Amygdala (tissue), 56 donors: ENCODE data around the gene NHS.
"Not testable (repeated sequence)": the region's sequence is repeated elsewhere in the genome, so short reads cannot be mapped to it uniquely, and the experiment has no call there.

Experiments used
- DNase-seq, 56 donors: peaks; one replicate each; lab custom pipeline; 2025; lab: John Stamatoyannopoulos, UW

NHS gene

DNA sequence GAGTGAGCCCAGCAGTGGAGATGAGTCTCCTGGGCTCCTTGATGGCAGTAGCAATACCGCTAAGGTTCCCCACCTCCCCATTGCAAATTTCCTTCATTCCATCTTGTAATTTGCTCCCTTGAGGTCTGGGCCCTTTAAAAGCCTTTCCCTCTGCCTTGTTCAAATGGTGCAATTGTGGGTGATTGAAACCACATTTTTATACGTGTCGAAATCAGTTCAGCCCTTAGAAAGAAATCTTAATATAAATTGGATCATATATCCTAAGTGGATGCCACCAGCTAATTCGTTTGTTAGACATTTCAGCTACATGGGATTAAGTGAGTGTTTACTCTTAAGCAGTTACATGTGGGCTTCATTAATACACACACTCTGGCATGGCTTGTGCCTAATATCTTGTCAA lies 68.6 kb downstream of the NHS start:
- DNase-seq = no peak

DNA sequence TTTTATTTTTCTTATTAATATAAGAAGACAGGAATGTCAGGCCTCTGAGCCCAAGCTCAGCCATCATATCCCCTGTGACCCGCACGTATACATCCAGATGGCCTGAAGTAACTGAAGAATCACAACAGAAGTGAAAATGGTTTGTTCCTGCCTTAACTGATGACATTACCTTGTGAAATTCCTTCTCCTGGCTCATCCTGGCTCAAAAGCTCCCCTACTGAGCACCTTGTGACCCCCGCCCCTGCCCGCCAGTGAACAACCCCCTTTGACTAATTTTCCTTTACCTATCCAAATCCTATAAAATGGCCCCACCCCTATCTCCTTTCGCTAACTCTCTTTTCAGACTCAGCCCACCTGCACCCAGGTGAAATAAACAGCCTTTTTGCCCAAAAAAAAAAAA lies 71.3 kb downstream of the NHS start:
- not testable (repeated sequence) for DNase-seq

DNA sequence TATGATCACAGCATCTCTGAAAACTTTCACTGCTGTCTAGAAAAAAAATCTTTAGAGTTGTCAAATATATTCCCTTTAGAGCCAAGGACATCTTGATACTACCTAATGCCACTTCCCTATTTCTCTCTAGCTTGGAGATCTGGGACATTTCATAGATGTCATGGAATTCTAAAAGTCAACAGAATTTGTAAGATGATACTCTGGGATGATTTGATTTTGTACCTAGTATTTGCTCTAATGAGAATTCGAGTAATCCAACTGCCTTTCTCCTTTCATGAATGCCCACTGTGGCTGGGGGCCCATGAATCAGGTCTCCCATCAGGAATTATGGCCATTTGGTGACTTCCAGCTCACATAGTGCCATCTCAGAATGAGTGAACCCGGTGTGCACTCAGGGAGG lies 73.2 kb downstream of the NHS start:
- no peak for DNase-seq

DNA sequence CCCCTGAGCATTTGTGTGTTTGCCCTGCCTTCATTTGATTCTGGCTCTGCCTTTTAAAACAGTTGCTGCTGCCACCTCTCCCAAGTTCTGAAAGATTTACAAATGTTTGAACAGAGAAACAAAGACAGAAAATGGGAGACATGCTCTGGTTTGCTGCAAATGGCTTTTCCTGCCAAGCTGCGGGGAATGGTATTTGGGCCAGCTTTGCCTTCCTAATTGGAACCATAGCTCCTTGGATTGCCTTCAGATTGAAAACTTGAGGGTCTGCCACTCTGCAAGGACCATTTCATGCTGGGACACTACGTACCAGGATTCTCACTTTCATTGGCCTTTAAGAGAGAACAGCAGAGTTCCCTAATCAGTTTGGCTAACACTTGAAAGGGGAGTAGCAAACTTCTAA lies 74.9 kb downstream of the NHS start:
- peak in 2 of 56 donors; percentile 0 for DNase-seq

DNA sequence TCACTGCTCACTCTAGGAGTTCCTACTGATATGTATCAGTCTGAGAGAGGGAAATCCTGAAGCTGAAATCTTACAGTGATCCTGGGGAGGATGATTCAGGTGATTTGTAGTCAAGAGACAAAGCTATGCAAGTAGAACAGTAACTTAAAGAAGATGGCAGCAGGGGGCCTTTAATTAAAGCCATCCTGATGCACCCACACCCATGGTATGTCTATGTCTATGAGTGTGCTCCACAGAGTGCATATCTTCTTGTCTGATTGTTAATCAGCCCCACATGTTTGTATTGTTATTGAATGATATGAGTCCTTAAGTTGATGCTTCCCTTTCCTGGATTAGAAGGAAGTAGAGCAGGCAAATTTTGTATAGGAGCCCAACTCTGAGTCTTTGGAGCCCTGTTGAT lies 78.8 kb downstream of the NHS start:
- no peak for DNase-seq

DNA sequence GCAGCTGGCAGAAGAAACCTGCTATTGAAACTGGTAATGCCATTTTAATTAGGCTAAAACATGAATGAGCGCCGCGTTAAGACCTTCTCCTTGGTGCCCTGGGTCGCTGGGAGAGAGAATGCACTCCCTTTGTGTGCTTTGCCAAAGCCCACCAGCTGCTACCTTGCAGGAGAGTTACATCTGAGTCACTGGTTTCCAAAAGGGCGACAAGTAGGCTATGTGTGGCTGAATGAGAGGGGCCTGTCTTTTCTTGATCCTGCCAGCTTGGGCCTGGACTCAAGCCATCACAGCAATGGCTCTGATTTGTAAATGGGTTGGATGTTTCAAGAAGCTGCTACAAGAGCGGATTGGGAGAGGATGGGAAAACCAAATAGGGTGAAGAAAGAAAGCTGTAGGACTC lies 81.5 kb downstream of the NHS start:
- DNase-seq = peak in 36 of 56 donors; percentile 0 to 59 (median 9)

DNA sequence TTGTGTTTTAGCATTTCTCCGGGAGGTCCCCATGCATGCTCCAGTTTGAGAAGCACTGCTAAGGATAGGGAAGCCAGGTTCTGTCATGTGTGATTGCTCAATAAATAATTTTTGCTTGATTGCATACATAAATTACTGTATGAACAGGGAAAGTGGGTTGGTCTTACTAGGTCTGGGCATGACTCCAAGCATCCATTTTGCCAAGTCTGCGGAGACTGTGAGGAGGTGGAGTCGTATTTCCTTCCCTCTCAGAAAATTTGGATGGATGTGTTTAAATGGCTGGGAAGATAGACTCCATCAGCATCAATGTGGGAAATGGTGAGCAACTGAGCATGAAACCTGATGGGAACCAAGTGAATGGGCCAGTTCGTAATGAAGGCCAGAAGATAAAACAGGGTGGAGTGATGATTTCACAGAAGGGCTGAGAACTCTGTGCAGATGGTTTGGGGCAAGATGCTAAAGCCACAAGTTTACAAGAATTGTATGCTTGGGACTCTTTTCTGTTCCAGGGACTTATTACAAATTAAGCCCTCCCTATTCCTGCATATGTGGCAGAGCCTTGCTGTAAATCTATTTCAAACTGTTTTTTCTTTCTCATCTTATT lies 84.1 kb downstream of the NHS start:
- peak in 1 of 56 donors; percentile 1 for DNase-seq

DNA sequence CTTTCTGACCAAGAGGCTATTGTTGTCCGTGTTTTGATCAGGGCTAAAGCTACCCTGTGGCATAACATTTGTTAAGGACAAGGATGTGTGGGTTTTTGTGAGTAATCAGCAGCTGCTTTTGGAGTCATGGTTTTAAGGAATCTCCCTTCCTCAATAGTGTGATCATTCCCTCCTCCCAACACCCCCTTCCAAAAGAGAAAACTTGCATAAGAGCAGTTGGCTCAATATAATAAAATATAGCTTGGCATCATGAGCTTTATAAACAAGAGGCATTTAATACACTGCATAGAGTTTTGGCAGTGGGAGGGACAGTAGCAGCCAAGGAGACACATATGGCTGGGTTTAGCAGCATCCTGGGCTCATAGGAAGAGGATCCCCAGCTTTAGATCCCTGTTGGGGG lies 84.7 kb downstream of the NHS start:
- DNase-seq = no peak

DNA sequence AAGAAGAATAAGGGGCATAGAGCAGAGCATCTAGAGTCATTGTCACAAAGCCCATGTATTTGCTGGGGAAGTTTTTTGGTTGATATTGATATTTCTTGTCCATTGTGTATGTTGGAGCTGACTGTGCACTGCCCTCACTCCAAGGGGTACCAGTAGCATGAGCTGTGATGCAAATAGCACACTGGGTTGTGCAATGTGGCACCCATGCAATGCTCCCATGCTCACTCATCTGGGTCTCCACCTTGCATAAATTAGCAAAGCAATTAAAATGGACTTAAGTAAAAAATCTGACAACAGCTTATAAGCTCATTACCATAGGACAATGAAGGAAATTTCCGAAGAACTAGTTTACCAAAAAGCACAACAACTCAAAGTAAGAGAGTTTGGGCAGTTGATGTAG lies 87.9 kb downstream of the NHS start:
- no peak for DNase-seq

DNA sequence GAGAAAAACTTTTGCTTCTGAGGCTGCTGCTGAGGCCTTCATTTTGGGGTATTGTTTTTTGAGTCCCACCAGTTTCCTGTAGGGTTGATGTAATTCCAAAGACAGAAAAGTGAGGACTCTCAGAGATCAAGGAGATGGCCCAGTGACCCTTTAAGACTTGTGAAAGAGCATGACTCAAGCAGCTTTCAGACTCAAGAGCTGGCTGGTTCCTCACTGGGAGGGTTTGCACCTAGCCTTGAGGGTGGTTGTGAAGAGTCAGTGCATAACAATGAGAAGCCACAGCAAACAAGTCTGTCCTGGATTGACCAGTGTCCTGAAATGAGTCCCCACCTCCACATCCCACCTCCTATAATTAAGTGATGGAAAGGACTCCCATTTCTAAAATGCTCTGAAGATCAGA lies 89.2 kb downstream of the NHS start:
- DNase-seq = no peak

DNA sequence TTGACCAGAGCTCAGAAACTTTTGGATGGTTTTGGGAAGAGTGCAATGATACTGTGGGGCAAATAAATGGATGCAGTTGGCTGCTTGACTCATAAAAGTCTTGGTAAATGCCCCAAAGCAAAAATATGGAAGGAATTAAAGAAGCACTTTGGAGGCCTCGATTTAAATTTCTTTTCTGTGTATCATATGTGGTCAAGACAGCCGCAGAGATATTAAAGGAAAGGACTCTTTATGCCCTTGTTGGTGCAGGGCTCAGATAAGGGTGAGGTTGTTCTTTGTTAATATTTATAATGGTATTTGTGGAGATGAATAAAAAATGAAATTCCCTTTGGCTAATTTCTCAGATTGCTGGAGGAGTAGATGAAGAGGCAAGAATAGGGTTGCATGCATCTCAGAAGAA lies 90.2 kb downstream of the NHS start:
- no peak for DNase-seq

DNA sequence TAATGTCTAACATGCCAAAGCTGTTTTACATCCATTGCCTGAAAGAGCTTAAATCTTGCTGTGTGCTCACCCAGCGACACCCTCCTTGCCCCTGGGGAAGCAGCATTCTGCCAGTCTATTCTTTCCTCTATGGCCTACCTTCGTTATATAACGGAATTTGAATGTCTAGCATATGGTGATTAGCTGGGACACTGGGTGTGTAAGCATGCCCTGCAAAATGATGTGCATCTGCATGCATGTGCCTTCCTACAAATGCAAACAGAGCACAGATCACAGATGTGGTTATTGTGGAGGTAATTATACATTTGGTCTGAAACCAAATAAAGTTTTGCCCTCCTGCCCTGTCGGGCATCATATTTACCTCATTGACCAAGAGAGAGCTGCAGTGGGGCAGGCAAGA lies 90.8 kb downstream of the NHS start:
- no peak for DNase-seq

DNA sequence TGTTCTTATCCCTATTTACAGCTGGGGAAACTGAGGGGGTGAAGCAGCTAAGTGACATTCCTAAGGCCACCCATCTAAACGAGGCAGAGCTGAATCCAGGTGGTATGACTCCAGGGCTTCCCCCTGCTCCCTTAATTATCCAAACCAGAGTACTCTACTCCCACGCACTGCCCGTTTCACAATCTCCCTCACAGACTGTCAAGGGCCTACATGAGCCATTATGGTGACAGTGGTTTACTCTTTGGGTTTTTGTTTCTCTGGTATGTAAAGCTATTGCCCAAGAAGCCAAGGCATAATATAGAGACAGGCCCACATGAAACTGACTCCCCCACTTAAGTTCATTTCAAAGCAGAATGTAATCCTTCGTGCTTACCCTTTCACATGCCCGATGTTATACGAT lies 95.1 kb downstream of the NHS start:
- DNase-seq = no peak

DNA sequence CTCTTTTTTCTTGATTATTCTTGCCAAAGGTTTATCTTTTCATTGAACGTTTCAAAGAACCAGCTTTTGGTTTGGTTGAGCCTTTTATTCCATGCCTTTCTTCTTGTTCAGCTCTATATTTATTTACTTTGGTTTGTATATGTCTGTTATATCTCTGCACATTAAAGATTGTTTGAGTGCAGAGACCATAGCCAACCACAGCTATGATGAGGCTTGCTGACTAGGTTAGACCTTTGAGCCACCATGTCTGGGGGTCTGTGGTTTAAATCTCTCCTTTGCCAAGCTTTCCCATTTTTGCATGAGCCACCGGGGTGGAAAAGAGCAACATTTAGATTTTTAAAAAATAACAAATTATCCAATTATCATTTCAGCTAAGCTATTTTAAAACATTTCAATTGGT lies 96.1 kb downstream of the NHS start:
- DNase-seq = no peak

DNA sequence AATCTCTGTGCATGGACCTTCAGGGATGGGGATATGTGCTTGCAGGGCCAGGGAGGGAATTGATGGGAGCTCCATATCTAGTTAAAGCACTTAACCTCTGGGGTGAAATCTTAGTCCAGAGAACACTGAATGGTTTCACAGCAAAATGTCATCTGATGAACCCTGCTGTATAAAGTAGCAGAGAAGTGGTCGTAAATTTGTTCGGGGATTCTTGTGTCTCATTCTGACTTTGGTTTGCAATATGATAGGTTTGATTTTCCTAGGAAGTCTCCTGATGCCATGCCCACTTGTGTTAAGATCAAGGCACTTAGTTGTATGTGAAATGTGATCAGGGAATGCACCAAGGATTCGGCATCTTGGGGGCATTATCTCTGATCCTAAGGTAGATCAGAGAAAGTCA lies 96.9 kb downstream of the NHS start:
- DNase-seq = no peak

DNA sequence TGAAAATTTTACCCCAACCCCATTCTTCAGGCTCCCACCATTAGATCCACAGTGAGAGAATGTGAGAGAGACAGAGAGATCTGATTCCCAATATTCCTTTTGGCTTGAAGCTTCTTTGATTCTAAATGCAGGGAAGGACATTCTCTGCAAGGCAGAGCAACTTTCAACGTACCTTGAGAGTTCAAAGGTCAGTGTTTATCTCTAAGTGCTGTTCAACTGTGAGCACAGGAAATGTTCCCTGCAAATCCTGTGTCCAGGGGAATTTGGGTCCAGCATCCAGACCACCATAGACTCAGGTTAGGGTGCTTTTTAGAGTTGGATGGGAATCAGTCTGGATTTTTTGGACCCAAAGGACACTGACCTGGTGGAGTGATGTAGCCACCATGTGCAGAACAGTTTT lies 97.4 kb downstream of the NHS start:
- no peak for DNase-seq

DNA sequence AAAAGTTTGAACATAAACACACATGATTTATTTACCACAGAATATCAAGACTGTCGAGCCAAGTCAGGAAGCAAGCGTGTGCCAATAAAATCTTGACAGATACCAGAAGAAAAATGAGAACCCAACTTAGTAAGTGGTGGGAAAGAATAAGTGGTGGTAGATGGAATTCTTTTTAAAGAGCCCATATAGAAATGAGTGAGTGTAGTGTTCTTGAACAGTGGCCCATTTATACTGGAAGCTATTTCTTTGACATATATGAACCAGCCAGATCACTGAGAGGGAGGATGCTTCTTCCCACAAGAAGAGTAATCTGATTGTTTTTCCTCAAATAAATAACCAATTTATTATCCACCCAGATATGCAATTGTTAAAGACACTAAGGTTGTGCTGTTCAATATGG lies 98.0 kb downstream of the NHS start:
- DNase-seq = no peak

DNA sequence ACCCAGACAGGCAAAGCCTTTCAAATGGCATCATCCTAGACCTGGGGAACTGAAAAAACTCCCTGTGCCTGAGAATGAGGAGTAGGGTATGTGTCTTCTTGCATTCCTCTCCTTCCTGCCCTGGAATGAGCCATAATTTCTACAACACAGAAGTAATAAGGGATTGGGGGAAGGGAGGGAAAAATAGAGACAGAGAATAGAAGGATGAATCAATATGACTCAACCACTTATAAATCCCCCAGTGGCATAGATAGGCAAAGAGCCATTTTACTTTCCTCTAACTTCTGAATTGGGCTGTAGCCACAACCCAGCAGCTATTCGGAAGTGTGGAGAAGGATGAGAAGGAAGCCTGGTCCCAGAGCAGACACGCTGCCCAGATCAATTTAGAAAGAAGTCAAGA lies 99.9 kb downstream of the NHS start:
- DNase-seq = no peak

DNA sequence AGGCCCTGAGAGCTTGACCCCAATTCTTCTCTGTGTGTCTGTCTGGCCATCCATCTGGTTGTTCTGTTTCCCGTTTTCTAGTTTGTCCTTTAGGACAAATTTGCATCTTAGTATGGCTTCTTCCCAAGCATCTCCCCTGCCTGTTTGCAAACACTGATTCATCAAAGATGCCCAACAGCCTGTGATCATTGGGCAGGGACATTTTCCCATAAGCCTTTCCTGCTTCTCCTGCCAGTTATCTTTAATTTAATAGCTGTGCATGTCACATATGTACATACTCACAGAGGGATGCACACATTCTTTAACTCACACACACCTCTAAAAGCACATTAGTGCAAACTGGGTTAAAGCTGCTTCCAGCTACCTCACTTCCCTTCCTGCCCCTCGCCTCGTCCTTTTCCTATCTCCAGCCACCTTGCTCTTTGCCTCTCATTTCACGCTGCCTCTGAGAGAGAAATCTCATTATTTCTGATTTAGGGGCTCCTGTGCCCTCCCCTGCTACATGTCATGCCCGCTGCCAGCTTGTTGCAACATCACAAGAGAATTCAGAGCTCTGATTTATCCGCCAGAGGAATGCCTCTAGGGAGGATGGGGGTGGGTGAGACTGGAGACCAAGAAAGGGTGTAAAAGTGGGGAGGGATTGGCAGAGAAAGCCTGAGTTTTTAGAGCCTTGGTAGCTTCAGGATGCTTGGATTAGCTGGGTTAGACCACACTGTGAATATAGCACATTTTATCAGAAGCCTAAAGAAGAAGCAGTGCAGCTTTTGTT lies 100.6 kb downstream of the NHS start:
- DNase-seq = no peak

DNA sequence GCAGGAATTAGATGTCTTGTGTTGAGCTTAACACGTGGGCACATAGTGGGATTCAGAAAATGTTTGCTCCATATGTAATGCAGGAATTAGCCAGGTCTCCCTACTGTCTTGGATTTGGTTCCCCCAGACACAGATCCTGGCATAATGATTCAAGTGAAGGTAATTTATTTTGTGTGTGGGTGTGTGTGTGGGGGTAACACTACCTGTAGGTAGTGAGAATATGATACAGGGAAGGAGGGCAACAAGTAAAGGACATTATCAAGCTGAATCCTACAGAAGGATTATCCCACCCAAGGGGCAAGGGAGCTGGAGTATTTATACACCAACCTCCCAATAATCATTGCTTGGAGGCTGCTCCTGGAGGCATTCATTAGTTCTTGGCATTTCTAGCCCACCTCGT lies 101.4 kb downstream of the NHS start:
- DNase-seq = no peak

DNA sequence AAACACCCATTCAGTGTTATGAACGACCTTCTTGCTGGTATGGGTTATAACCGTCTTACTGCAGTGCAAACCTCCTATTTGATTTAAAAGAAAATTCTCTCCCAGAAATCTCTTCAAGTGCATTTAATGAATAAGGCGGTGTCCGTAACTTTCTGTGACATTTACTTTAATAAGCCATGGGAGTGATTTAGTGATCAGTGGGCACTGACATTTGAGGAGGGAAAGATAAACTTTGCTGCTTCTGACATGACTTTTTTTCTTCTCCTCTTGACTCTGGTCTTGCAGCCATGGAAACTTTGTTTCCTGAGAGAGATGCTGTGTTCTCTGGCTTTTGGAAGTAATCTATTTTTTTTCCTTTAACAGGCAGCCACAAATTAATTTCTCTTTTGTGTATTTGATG lies 106.1 kb downstream of the NHS start:
- DNase-seq = no peak

DNA sequence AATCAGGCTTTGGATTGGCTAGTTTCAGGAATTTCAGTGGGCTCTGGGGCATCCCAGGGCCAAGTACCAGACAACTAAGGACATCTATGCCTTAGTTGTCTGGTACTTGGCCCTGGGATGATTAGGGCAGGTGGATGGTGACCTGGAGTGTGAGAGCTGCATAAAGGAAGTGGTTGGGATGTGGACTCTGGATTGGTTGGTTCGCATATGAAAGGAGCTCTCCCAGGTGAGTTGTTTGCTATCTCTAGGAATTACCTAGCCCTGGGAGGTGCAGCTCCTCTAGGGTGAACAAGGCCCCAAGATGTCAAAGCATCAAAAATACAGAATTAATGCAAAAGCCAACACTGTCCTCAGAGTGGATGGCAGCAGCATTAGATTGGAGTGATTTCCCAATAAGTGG lies 109.6 kb downstream of the NHS start:
- no peak for DNase-seq

DNA sequence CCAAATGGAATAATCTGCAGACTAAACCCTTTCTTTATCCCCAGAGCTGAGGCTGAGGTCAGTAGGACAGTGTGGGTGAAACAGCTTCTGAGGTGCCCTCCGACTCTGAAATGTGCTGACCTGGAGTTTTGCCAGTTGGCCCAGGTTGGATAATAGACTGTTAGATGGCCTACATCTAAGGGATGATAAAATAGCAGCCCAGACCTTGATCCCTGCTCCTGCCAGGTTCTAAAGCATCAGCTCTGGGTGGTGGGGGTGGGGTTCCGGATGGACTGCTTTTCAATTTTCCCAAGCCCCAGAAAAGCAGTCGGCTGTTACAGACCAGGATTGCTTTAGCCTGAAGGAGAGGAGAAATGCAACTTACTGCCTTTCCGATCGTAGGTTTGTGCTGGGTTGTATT lies 110.4 kb downstream of the NHS start:
- DNase-seq = no peak
